Activated naive CD4-positive, alpha-beta T cell treated with Interleukin-2 at 50 U/mL for 16 hours (primary cell): ENCODE results near the gene AHR.
"Not testable (repeated sequence)": the region's sequence is repeated elsewhere in the genome, so short reads cannot be mapped to it uniquely, and the experiment has no call there.

Experiments
- DNase-seq: peaks from one replicate; pipeline ENCODE4 v3.0.0-alpha.2; 2020

AHR gene

GRCh38 chr7:17342756-17343155, 44.3 kb downstream of the AHR start:
- DNase-seq: no peak

- DNase-seq: no peak
Measured at GRCh38 chr7:17347401-17347800, 48.9 kb downstream of the AHR start.

GRCh38 chr7:17348932-17349331, 50.5 kb downstream of the AHR start:
- not testable (repeated sequence) for DNase-seq

GRCh38 chr7:17350321-17350720, 51.9 kb downstream of the AHR start:
- DNase-seq: not testable (repeated sequence)

GRCh38 chr7:17353650-17354419, 55.4 kb downstream of the AHR start:
- not testable (repeated sequence) for DNase-seq

GRCh38 chr7:17354473-17354872, 56.0 kb downstream of the AHR start:
- no peak for DNase-seq

- no peak for DNase-seq
Measured at GRCh38 chr7:17355050-17355449, 56.6 kb downstream of the AHR start.

GRCh38 chr7:17357952-17358351, 59.5 kb downstream of the AHR start:
- no peak for DNase-seq

GRCh38 chr7:17359610-17360009, 61.2 kb downstream of the AHR start:
- no peak for DNase-seq

GRCh38 chr7:17362439-17363105, 64.1 kb downstream of the AHR start:
- no peak for DNase-seq

GRCh38 chr7:17364671-17365070, 66.2 kb downstream of the AHR start:
- no peak for DNase-seq

GRCh38 chr7:17365775-17366174, 67.3 kb downstream of the AHR start:
- no peak for DNase-seq

GRCh38 chr7:17367502-17367901, 69.0 kb downstream of the AHR start:
- no peak for DNase-seq

- no peak for DNase-seq
Measured at GRCh38 chr7:17368856-17369524, 70.5 kb downstream of the AHR start.

- DNase-seq: no peak
Measured at GRCh38 chr7:17369691-17370426, 71.4 kb downstream of the AHR start.

- no peak for DNase-seq
Measured at GRCh38 chr7:17370901-17371585, 72.6 kb downstream of the AHR start.

GRCh38 chr7:17371671-17372524, 73.4 kb downstream of the AHR start:
- DNase-seq: no peak

GRCh38 chr7:17374157-17374556, 75.7 kb downstream of the AHR start:
- no peak for DNase-seq

GRCh38 chr7:17374654-17375053, 76.2 kb downstream of the AHR start:
- DNase-seq: no peak

GRCh38 chr7:17376595-17376994, 78.1 kb downstream of the AHR start:
- no peak for DNase-seq
